Kidney (tissue), 14 donors: ENCODE measurements around the gene PGC. TPM values are rescaled to one million over a fixed set of nuclear protein-coding genes. Genes with fewer than 3 reads are reported as not detected.
A peak's percentile ranks its signal among the peaks of the same experiment; 100 is the strongest.

ENCODE experiments used
- DNase-seq, 5 donors: peaks; one replicate each; pipeline ENCODE4 v3.0.0-alpha.2; 2013 to 2020
- FAIRE-seq: peaks from 2 replicates; lab custom pipeline; 2012; peaks lifted over from hg19 to GRCh38; lab: Jason Lieb, UNC
- H3K27ac ChIP-seq, 2 donors: one replicate each; pipeline ENCODE4 v1.7.0; 2013; ENCODE audit warnings: low read depth in 2 of 2, low read length in 2 of 2, inconsistent platforms in 1 of 2
- H3K27me3 ChIP-seq: one replicate; pipeline ENCODE4 v1.7.1; 2013; ENCODE audit warnings: low read length, inconsistent platforms; ENCODE audit not compliant: control insufficient read depth, insufficient read depth
- H3K36me3 ChIP-seq, 3 donors: one replicate each; pipeline versions ENCODE4 v1.7.0 to v1.7.1; 2013; ENCODE audit warnings: low read length in 3 of 3, control low read depth in 1 of 3, inconsistent platforms in 1 of 3; ENCODE audit not compliant: insufficient read depth in 3 of 3, control insufficient read depth in 2 of 3
- H3K4me1 ChIP-seq, 3 donors: one replicate each; pipeline versions ENCODE4 v1.7.0 to v1.7.1; 2013; ENCODE audit warnings: low read length in 3 of 3, inconsistent platforms in 1 of 3, low read depth in 1 of 3; ENCODE audit not compliant: control insufficient read depth in 2 of 3, insufficient read depth in 2 of 3
- H3K4me3 ChIP-seq, 3 donors: one replicate each; pipeline versions ENCODE4 v1.7.0 to v1.8.1; 2013; ENCODE audit warnings: low read length in 3 of 3, control low read depth in 1 of 3, inconsistent platforms in 1 of 3
- H3K9ac ChIP-seq, 3 donors: one replicate each; pipeline versions ENCODE4 v1.7.0 to v1.7.1; 2013; ENCODE audit warnings: low read length in 3 of 3, control low read depth in 1 of 3, inconsistent platforms in 1 of 3
- H3K9me3 ChIP-seq, 3 donors: one replicate each; pipeline versions ENCODE4 v1.7.0 to v1.7.1; 2013; ENCODE audit warnings: low read length in 3 of 3, control low read depth in 1 of 3, inconsistent platforms in 1 of 3; ENCODE audit not compliant: control insufficient read depth in 2 of 3, insufficient read depth in 1 of 3
- intact Hi-C: fragments of 100-400 bp; cut with DNase I; formaldehyde crosslinking; loops from one replicate; pipeline ENCODE4 v1.11.1; 2022
- polyA plus RNA-seq: library from polyadenylated mRNA; stranded (reverse); fragments of 350-450 nt; fragmentation: Illumina TruSeq; extraction: RNeasy Lipid Tissue Mini Kit (QIAGEN cat#74804); gene quantifications from one replicate; pipeline ENCODE4 v1.2.3, GENCODE V29; 2014; ENCODE audit warnings: low read depth, low replicate concordance; ENCODE audit not compliant: insufficient read depth
- total RNA-seq: library from RNA; stranded (reverse); fragmentation: NEBNext Ultra II Directional; extraction: Animal tissue kit (Norgen Biotek cat#: 25700); gene quantifications from one replicate; pipeline ENCODE4 v1.2.1, GENCODE V29; 2021
- TF ChIP-seq, protein P1 (sequence below): IDR thresholded peaks from 3 replicates; pipeline ENCODE4 v1.5.1; 2012; ENCODE audit warnings: mild to moderate bottlenecking, moderate library complexity, borderline replicate concordance; ENCODE audit not compliant: insufficient read depth; ENCODE audit errors: extremely low read depth
- donor health status: control.
- donor health status: control.
- donor health status: control.
- donor health status: control.
- donor health status: control.
- donor health status: DM: yes; HTN: yes; CAD: no.
- donor health status: Normal renal cell carcinoma (clear cell type).

The PGC gene
- total and polyA plus RNA-seq, 2 donors from 2014 or later = 0.39 TPM; not detected in 1

DNA sequence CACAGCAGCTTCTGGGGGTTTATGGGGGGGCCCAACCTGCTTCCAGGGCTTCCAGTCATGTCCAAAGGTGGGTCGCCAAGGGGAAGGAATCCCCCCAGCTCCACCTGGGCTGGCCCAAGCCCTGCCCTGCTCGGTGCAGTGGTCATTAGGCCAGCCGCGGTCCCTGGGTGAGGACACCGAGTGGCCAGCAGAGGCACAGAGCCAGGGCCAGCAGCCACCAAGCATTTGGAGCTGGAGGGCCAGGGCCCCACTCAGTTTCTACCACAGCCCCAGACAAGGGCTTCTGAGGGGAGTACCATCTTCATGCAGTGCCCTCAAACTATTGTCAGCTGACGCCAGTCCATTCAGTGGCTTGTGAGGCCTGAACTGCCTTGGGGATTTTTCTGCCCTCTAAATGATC is 51.4 kb downstream of the PGC start:
- Histone ChIP-seq H3K4me1 (peaks cover 0 to 17% (median 11%) of the 10 kb centered on the region in 3 donors), H3K9ac (peak overlapping the region in 1 of 3 donors; percentile 12), H3K27ac (peak overlapping the region; percentile 13 to 49), H3K27me3 (no peaks in the 10 kb centered on the region), H3K9me3 (no peaks in the 10 kb centered on the region), H3K4me3 (no peak overlapping the region), H3K36me3 (no peaks in the 10 kb centered on the region)
- peak in 1 of 5 donors; percentile 62 for DNase-seq
- TF ChIP-seq, protein P1, sequence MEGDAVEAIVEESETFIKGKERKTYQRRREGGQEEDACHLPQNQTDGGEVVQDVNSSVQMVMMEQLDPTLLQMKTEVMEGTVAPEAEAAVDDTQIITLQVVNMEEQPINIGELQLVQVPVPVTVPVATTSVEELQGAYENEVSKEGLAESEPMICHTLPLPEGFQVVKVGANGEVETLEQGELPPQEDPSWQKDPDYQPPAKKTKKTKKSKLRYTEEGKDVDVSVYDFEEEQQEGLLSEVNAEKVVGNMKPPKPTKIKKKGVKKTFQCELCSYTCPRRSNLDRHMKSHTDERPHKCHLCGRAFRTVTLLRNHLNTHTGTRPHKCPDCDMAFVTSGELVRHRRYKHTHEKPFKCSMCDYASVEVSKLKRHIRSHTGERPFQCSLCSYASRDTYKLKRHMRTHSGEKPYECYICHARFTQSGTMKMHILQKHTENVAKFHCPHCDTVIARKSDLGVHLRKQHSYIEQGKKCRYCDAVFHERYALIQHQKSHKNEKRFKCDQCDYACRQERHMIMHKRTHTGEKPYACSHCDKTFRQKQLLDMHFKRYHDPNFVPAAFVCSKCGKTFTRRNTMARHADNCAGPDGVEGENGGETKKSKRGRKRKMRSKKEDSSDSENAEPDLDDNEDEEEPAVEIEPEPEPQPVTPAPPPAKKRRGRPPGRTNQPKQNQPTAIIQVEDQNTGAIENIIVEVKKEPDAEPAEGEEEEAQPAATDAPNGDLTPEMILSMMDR = no peak
- no peak for FAIRE-seq
- intact Hi-C loops = no loop called here

- DNase-seq = peak in 1 of 5 donors; percentile 55
- peaks cover 0 to 17% (median 11%) of the 10 kb centered on the region in 3 donors for H3K4me1 ChIP-seq
- H3K27me3 ChIP-seq = no peaks in the 10 kb centered on the region
- TF ChIP-seq, protein P1 = no peak
- intact Hi-C loops = no loop called here
- H3K4me3 ChIP-seq = no peak overlapping the region
- H3K27ac ChIP-seq = peak overlapping the region; percentile 47 to 81
- no peaks in the 10 kb centered on the region for H3K9me3 ChIP-seq
- no peak for FAIRE-seq
- no peaks in the 10 kb centered on the region for H3K36me3 ChIP-seq
- peak overlapping the region in 1 of 3 donors; percentile 12 for H3K9ac ChIP-seq
Measured at GRCh38 chr6:41694815-41695526, 52.2 kb downstream of the PGC start.

DNA sequence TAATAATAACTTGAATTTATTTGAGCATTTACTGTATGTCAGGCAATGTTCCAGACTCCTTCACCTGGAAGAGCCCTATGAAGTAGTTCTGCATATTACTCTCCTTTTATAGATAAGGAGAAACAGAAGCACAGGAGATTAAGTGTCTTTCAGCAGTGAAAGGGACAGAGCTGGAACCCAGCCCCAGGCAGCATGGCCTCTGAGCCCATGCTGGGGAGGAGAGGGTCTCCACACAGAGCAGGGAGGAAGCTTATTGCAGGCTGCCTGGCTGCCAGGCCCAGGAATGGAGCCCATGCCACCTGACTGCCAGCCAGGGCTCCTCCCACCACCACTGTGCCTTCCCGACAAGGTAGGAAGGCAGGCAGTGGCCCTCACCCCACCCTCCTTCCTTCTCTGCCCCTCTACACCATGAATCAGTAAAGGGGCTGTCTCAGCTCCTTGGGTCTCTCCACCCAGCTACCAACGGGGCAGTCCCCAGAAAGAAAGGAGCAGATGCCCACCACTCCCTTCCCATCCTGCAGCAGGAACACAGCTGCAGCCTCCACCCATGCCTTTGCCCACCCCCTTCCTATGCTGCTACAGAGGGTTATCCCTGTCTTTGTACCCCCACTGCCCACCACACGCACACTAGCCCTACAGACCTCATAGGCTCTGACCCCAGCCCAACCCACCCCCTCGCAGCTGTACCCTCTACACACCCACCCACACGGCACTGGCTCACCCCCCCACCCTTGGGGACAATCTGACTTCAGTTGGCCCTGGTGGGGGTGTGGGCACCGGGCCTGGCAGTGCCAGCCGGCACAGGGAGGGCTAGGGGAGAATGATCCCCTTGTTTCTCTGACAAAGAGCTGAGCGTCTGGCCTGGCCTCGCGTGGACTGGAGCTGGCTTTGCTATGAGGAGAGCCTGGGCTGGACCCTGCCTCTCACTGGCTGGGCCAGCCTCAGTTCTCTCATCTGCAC is 53.6 kb downstream of the PGC start:
- peak overlapping the region; percentile 47 to 81 for H3K27ac ChIP-seq
- TF ChIP-seq, protein P1 = no peak
- H3K36me3 ChIP-seq = no peaks in the 10 kb centered on the region
- FAIRE-seq (no peak), DNase-seq (peak in 1 of 5 donors; percentile 68)
- H3K9me3 ChIP-seq = no peaks in the 10 kb centered on the region
- H3K27me3 ChIP-seq = no peaks in the 10 kb centered on the region
- peaks cover 0 to 11% (median 6%) of the 10 kb centered on the region in 3 donors for H3K4me1 ChIP-seq
- peak overlapping the region in 1 of 3 donors; percentile 41 for H3K9ac ChIP-seq
- H3K4me3 ChIP-seq = no peak overlapping the region
- intact Hi-C loops = no loop called here
